ENCODE results near the gene SLC28A3. TPM values are rescaled to one million over a fixed set of nuclear protein-coding genes. Genes with fewer than 3 reads are reported as not detected.

The SLC28A3 gene
- total RNA-seq, 6 donors from 2014 or later: 0.11 to 3.6 (median 0.38) TPM

- H3K4me3 ChIP-seq: peak overlapping the region in 2 of 4 donors; percentile 1 to 23
- H3K27ac ChIP-seq: no peak overlapping the region
- ATAC-seq (ENCODE audit: low FRiP score in 2 of 2) (peak in 1 of 2 donors; percentile 27), DNase-seq (no peak)
- peaks cover 0 to 7% (median 3%) of the 10 kb centered on the region in 4 donors for H3K4me1 ChIP-seq
- TF ChIP-seq CTCF (IDR thresholded peaks at IDR 0.05) (no peak), EP300 (IDR thresholded peaks at IDR 0.05) (no peak), POLR2AphosphoS5 (IDR thresholded peaks at IDR 0.05) (no peak), POLR2A (IDR thresholded peaks at IDR 0.05) (no peak)
- peaks cover 0 to 3% (median 0%) of the 10 kb centered on the region in 4 donors for H3K27me3 ChIP-seq
- WGBS, 2 donors: 75 to 77% methylated on average over 19 of the region's 19 CpGs
- no peaks in the 10 kb centered on the region for H3K9me3 ChIP-seq
- H3K36me3 ChIP-seq: no peaks in the 10 kb centered on the region
These were observed 68.5 kb downstream of the SLC28A3 start for GRCh38 chr9:84271921-84272556.

DNA sequence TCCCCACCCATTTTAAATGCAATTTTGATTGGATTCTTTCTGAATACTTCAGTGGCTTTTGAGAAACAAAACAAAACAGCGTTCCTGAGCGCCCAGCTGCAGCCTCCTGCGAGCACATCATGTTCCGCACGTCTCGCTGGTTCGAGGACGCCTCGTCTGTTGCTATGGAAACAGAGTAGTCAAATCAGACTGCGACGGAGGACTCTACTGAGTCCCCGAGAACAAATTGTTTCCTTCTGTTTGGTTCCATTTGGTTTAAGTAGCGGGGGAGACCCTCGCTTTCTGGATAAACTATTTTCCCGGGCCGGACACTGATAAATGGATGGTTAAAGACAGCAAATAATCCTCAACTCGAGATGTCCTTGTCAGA lies 69.0 kb downstream of the SLC28A3 start:
- WGBS, 2 donors: 16 to 21% methylated on average over 17 of the region's 17 CpGs
- TF ChIP-seq EP300 (IDR thresholded peaks at IDR 0.05): peak in 2 of 4 donors; percentile 13 to 59
- no peak for TF ChIP-seq POLR2A (IDR thresholded peaks at IDR 0.05)
- TF ChIP-seq POLR2AphosphoS5 (IDR thresholded peaks at IDR 0.05): no peak
- no peak for TF ChIP-seq CTCF (IDR thresholded peaks at IDR 0.05)
- H3K27me3 ChIP-seq: peaks cover 0 to 3% (median 0%) of the 10 kb centered on the region in 4 donors
- peak in 1 of 2 donors; percentile 89 for ATAC-seq (ENCODE audit: low FRiP score in 2 of 2)
- peak overlapping the region in 2 of 4 donors; percentile 1 to 23 for H3K4me3 ChIP-seq
- no peaks in the 10 kb centered on the region for H3K36me3 ChIP-seq
- peaks cover 0 to 7% (median 3%) of the 10 kb centered on the region in 4 donors for H3K4me1 ChIP-seq
- H3K9me3 ChIP-seq: no peaks in the 10 kb centered on the region
- H3K27ac ChIP-seq: no peak overlapping the region
- peak in 1 of 2 donors; percentile 42 for DNase-seq

DNA sequence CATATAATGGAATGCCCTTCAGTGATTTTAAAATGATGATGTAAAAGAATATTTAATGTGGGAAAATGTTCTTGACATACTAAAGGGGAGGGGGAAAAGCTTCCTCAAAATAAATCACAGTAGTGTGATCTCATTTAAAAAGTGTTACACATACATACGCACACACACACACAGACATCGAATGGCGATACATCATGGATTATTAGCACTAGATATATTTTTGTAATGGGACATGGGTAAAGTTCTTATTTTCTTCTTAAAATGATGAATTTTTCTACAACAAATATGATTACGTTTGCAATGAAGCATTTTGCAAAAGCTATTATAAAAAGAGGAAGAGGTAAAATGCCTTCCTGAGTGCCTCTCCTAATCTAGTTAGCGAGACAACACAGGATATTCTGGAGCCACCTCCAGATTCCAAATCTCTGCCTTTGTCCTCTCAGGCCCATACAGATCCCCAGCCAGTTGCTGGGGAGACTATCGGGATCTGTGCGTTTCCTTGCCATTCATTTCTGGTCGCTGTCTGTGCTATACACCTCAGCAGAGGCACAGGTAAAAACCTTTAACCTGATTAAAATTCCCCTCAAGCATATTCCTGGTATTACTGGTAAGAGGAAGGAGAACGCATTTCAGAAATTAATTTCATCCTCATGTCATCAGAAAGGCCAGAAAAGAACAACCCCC lies 69.6 kb downstream of the SLC28A3 start:
- TF ChIP-seq EP300 (IDR thresholded peaks at IDR 0.05) (no peak), POLR2AphosphoS5 (IDR thresholded peaks at IDR 0.05) (no peak), CTCF (IDR thresholded peaks at IDR 0.05) (no peak), POLR2A (IDR thresholded peaks at IDR 0.05) (no peak)
- H3K27ac ChIP-seq: no peak overlapping the region
- peak in 1 of 2 donors; percentile 30 for ATAC-seq (ENCODE audit: low FRiP score in 2 of 2)
- peaks cover 0 to 7% (median 3%) of the 10 kb centered on the region in 4 donors for H3K4me1 ChIP-seq
- 58 to 64% methylated on average over 9 of the region's 9 CpGs for WGBS, 2 donors
- H3K4me3 ChIP-seq: peak overlapping the region in 2 of 4 donors; percentile 1 to 23
- H3K27me3 ChIP-seq: peaks cover 0 to 3% (median 0%) of the 10 kb centered on the region in 4 donors
- H3K9me3 ChIP-seq: no peaks in the 10 kb centered on the region
- DNase-seq: no peak
- no peaks in the 10 kb centered on the region for H3K36me3 ChIP-seq

GRCh38 chr9:84266087-84266561 lies 74.4 kb downstream of the SLC28A3 start:
- 17 to 28% methylated on average over 5 of the region's 5 CpGs for WGBS, 2 donors
- peaks cover 0 to 4% (median under 1%) of the 10 kb centered on the region in 4 donors for H3K4me1 ChIP-seq
- H3K27me3 ChIP-seq: no peaks in the 10 kb centered on the region
- H3K4me3 ChIP-seq: no peak overlapping the region
- no peaks in the 10 kb centered on the region for H3K9me3 ChIP-seq
- no peak for DNase-seq
- no peak for TF ChIP-seq EP300 (IDR thresholded peaks at IDR 0.05)
- no peak for TF ChIP-seq POLR2AphosphoS5 (IDR thresholded peaks at IDR 0.05)
- TF ChIP-seq CTCF (IDR thresholded peaks at IDR 0.05): no peak
- TF ChIP-seq POLR2A (IDR thresholded peaks at IDR 0.05): no peak
- no peak overlapping the region for H3K27ac ChIP-seq
- ATAC-seq (ENCODE audit: low FRiP score in 2 of 2): no peak
- H3K36me3 ChIP-seq: no peaks in the 10 kb centered on the region

All from upper lobe of left lung (tissue), 6 donors.